ENCODE measurements around the gene RPL10A.

GRCh38 chr6:35490821-35491557 lies 22.8 kb downstream of the RPL10A start:
- TF ChIP-seq CTCF (conservative IDR thresholded peaks at IDR 0.05; ENCODE audit: low read length) (no peak), EZH2phosphoT487 (IDR thresholded peaks at IDR 0.05; ENCODE audit: borderline replicate concordance, low read depth, low read length) (no peak)
